Measurements from ENCODE around the gene KDM3B.

DNA sequence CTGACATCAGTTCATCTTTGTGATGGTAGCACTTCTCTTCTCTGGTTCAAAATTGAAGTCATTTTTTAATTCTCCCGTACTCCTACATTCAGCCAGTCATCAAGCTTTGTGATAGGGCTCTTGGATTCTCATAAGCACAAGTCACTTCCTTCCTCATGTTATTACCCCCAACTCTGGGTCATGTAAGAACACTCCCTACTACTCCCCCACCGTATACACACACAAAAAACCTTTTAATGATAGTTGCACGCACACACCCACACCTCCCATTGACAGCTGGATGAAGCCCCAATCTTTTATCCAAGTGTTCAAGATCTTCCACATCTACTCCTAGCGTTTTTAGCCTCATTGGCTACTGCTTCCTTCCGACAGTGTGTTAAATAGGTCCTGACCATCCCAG, 16.8 kb downstream of the KDM3B start:
- no peak for TF ChIP-seq GLIS3 (CRISPR knock-in tag; IDR thresholded peaks at IDR 0.05)
- TF ChIP-seq, protein P1, sequence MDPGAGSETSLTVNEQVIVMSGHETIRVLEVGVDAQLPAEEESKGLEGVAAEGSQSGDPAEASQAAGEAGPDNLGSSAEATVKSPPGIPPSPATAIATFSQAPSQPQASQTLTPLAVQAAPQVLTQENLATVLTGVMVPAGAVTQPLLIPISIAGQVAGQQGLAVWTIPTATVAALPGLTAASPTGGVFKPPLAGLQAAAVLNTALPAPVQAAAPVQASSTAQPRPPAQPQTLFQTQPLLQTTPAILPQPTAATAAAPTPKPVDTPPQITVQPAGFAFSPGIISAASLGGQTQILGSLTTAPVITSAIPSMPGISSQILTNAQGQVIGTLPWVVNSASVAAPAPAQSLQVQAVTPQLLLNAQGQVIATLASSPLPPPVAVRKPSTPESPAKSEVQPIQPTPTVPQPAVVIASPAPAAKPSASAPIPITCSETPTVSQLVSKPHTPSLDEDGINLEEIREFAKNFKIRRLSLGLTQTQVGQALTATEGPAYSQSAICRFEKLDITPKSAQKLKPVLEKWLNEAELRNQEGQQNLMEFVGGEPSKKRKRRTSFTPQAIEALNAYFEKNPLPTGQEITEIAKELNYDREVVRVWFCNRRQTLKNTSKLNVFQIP (CRISPR knock-in tag; IDR thresholded peaks at IDR 0.05; ENCODE audit: borderline replicate concordance, low read depth) = no peak
- no peak for TF ChIP-seq ZC3H10 (CRISPR knock-in tag; IDR thresholded peaks at IDR 0.05)
- TF ChIP-seq, protein P2, sequence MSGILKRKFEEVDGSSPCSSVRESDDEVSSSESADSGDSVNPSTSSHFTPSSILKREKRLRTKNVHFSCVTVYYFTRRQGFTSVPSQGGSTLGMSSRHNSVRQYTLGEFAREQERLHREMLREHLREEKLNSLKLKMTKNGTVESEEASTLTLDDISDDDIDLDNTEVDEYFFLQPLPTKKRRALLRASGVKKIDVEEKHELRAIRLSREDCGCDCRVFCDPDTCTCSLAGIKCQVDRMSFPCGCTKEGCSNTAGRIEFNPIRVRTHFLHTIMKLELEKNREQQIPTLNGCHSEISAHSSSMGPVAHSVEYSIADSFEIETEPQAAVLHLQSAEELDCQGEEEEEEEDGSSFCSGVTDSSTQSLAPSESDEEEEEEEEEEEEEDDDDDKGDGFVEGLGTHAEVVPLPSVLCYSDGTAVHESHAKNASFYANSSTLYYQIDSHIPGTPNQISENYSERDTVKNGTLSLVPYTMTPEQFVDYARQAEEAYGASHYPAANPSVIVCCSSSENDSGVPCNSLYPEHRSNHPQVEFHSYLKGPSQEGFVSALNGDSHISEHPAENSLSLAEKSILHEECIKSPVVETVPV (CRISPR knock-in tag; IDR thresholded peaks at IDR 0.05) = no peak
- no peak for TF ChIP-seq ESRRG (CRISPR knock-in tag; IDR thresholded peaks at IDR 0.05)
- TF ChIP-seq CSDC2 (CRISPR knock-in tag; IDR thresholded peaks at IDR 0.05) = no peak
- TF ChIP-seq OSR1 (CRISPR knock-in tag; IDR thresholded peaks at IDR 0.05) = no peak
- no peak for TF ChIP-seq BACH2 (CRISPR knock-in tag; IDR thresholded peaks at IDR 0.05; ENCODE audit: borderline replicate concordance)
- TF ChIP-seq, protein P3, sequence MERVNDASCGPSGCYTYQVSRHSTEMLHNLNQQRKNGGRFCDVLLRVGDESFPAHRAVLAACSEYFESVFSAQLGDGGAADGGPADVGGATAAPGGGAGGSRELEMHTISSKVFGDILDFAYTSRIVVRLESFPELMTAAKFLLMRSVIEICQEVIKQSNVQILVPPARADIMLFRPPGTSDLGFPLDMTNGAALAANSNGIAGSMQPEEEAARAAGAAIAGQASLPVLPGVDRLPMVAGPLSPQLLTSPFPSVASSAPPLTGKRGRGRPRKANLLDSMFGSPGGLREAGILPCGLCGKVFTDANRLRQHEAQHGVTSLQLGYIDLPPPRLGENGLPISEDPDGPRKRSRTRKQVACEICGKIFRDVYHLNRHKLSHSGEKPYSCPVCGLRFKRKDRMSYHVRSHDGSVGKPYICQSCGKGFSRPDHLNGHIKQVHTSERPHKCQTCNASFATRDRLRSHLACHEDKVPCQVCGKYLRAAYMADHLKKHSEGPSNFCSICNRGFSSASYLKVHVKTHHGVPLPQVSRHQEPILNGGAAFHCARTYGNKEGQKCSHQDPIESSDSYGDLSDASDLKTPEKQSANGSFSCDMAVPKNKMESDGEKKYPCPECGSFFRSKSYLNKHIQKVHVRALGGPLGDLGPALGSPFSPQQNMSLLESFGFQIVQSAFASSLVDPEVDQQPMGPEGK (CRISPR knock-in tag; IDR thresholded peaks at IDR 0.05; ENCODE audit: borderline replicate concordance) = no peak
- TF ChIP-seq ISL1 (CRISPR knock-in tag; IDR thresholded peaks at IDR 0.05) = no peak
- TF ChIP-seq ZFP3 (CRISPR knock-in tag; IDR thresholded peaks at IDR 0.05) = no peak
- TF ChIP-seq ZFP30 (CRISPR knock-in tag; IDR thresholded peaks at IDR 0.05) = no peak
- TF ChIP-seq RARB (CRISPR knock-in tag; IDR thresholded peaks at IDR 0.05) = no peak
- no peak for TF ChIP-seq ZNF70 (CRISPR knock-in tag; IDR thresholded peaks at IDR 0.05)

All from SK-N-SH treated with all-trans-retinoic acid at 6 μM for 48 hours (cell line).